ENCODE results near the gene ITPRIPL2. TPM values are rescaled to one million over a fixed set of nuclear protein-coding genes. Genes with fewer than 3 reads are reported as not detected.

Gene ITPRIPL2
- total RNA-seq, 1 experiment from 2014 or later = 5.3 TPM

- DNase-seq (ENCODE audit: low spot score) (no peak), ATAC-seq (no peak; the same call in 1 of the 2 replicates)
- Mint-ChIP-seq H3K4me1 (peaks cover 14% of the 10 kb centered on the region), H3K4me3 (peak overlapping the region; percentile 60), H3K36me3 (no peaks in the 10 kb centered on the region), H3K27me3 (ENCODE audit: low read depth) (peaks cover 19% of the 10 kb centered on the region), H3K27ac (no peak overlapping the region), H3K9me3 (no peaks in the 10 kb centered on the region)
- POLR2A ChIA-PET = no interaction called here
- CTCF ChIA-PET = interaction anchor here (0.5 to 4.8 kb wide), 7 partner anchors 9 to 498 kb away, joined by 3 to 40 read pairs (median 5); partner anchors contain the start of gene ITPRIPL2
- TF ChIP-seq, protein P1, sequence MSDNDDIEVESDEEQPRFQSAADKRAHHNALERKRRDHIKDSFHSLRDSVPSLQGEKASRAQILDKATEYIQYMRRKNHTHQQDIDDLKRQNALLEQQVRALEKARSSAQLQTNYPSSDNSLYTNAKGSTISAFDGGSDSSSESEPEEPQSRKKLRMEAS (CRISPR knock-in tag; IDR thresholded peaks at IDR 0.05) = no peak
- TF ChIP-seq FOXJ3 (CRISPR knock-in tag; IDR thresholded peaks at IDR 0.05; ENCODE audit: borderline replicate concordance) (no peak), ZNF138 (CRISPR knock-in tag; conservative IDR thresholded peaks at IDR 0.05) (no peak), ESRRA (CRISPR knock-in tag; IDR thresholded peaks at IDR 0.05; ENCODE audit: borderline replicate concordance) (no peak)
- TF ChIP-seq, protein P2, sequence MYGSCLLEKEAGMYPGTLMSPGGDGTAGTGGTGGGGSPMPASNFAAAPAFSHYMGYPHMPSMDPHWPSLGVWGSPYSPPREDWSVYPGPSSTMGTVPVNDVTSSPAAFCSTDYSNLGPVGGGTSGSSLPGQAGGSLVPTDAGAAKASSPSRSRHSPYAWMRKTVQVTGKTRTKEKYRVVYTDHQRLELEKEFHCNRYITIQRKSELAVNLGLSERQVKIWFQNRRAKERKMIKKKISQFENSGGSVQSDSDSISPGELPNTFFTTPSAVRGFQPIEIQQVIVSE (CRISPR knock-in tag; IDR thresholded peaks at IDR 0.05; ENCODE audit: borderline replicate concordance) = no peak
These were observed 55.4 kb downstream of the ITPRIPL2 start for GRCh38 chr16:19169082-19169639.

- ChIA-PET POLR2A (no interaction called here), CTCF (interaction anchor here (0.6 to 4.8 kb wide), 4 partner anchors 8 to 84 kb away, joined by 3 to 40 read pairs (median 7); no protein-coding TSS in a partner anchor)
- H3K9me3 Mint-ChIP-seq = no peaks in the 10 kb centered on the region
- H3K27ac Mint-ChIP-seq = no peak overlapping the region
- H3K4me3 Mint-ChIP-seq = no peak overlapping the region
- peaks cover 19% of the 10 kb centered on the region for H3K27me3 Mint-ChIP-seq (ENCODE audit: low read depth)
- DNase-seq (ENCODE audit: low spot score) (no peak), ATAC-seq (no peak)
- H3K4me1 Mint-ChIP-seq = peaks cover 14% of the 10 kb centered on the region
- TF ChIP-seq GRHL2 (CRISPR knock-in tag; IDR thresholded peaks at IDR 0.05; ENCODE audit: insufficient replicate concordance, severe bottlenecking) (no peak), TCF7 (CRISPR knock-in tag; IDR thresholded peaks at IDR 0.05; ENCODE audit: low read depth) (no peak), E2F1 (CRISPR knock-in tag; IDR thresholded peaks at IDR 0.05) (no peak), JUN (CRISPR knock-in tag; IDR thresholded peaks at IDR 0.05) (no peak)
- TF ChIP-seq, protein P3, sequence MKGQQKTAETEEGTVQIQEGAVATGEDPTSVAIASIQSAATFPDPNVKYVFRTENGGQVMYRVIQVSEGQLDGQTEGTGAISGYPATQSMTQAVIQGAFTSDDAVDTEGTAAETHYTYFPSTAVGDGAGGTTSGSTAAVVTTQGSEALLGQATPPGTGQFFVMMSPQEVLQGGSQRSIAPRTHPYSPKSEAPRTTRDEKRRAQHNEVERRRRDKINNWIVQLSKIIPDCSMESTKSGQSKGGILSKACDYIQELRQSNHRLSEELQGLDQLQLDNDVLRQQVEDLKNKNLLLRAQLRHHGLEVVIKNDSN (CRISPR knock-in tag; IDR thresholded peaks at IDR 0.05) = no peak
- TF ChIP-seq, protein P4, sequence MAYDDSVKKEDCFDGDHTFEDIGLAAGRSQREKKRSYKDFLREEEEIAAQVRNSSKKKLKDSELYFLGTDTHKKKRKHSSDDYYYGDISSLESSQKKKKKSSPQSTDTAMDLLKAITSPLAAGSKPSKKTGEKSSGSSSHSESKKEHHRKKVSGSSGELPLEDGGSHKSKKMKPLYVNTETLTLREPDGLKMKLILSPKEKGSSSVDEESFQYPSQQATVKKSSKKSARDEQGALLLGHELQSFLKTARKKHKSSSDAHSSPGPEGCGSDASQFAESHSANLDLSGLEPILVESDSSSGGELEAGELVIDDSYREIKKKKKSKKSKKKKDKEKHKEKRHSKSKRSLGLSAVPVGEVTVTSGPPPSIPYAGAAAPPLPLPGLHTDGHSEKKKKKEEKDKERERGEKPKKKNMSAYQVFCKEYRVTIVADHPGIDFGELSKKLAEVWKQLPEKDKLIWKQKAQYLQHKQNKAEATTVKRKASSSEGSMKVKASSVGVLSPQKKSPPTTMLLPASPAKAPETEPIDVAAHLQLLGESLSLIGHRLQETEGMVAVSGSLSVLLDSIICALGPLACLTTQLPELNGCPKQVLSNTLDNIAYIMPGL (CRISPR knock-in tag; IDR thresholded peaks at IDR 0.05) = no peak
- H3K36me3 Mint-ChIP-seq = no peaks in the 10 kb centered on the region
These were observed 56.4 kb downstream of the ITPRIPL2 start for GRCh38 chr16:19170043-19170655.

Other genes with a start within 250 kb of the ITPRIPL2 start
- gene SMG1, start 187.6 kb upstream of the ITPRIPL2 start, total RNA-seq (2021) = 67.3 to 80.8 TPM (median 72.2 TPM) in 3 replicates
- 2.5 to 3.7 TPM (median 3.6 TPM) in 3 replicates for gene TMC7, start 130.0 kb upstream of the ITPRIPL2 start, total RNA-seq (2021)
- 20.7 to 27.4 TPM (median 22.4 TPM) in 3 replicates for gene COQ7, start 46.4 kb upstream of the ITPRIPL2 start, total RNA-seq (2021)
- 5.5 to 6.8 TPM (median 6.3 TPM) in 3 replicates for gene SYT17, start 54.3 kb downstream of the ITPRIPL2 start, total RNA-seq (2021)
- 0.09 to 0.48 TPM (median 0.41 TPM) in 3 replicates for gene CLEC19A, start 171.8 kb downstream of the ITPRIPL2 start, total RNA-seq (2021)

Data from WTC11 (cell line).